DOHH2 (cell line): ENCODE measurements around the gene SP2.

Experiments
- H3F3A ChIP-seq: fragments of 200-600 bp; sonication (generic), shearing (Covaris generic); 2 replicates; pipeline ENCODE4 v1.6.0; 2016; ENCODE audit warnings: antibody characterized with exemption, mild to moderate bottlenecking; ENCODE audit not compliant: control insufficient read depth, insufficient read depth
- H3K27ac ChIP-seq: fragments of 200-600 bp; sonication (generic); 2 replicates; pipeline ENCODE4 v1.5.1; 2014; ENCODE audit warnings: low read depth, mild to moderate bottlenecking, low read length, moderate library complexity
- H3K27me3 ChIP-seq: fragments of 200-600 bp; sonication (generic); 2 replicates; pipeline ENCODE4 v1.6.1; 2014; ENCODE audit warnings: mild to moderate bottlenecking, low read length, mixed read lengths; ENCODE audit not compliant: control insufficient read depth
- H3K36me3 ChIP-seq: fragments of 200-600 bp; sonication (generic); 2 replicates; pipeline ENCODE4 v1.6.1; 2014; ENCODE audit warnings: mild to moderate bottlenecking, low read length, moderate library complexity, mixed read lengths; ENCODE audit not compliant: control insufficient read depth
- H3K4me1 ChIP-seq: fragments of 200-600 bp; sonication (generic); 2 replicates; pipeline ENCODE4 v1.6.1; 2014; ENCODE audit warnings: mild to moderate bottlenecking, low read length, mixed read lengths; ENCODE audit not compliant: control insufficient read depth
- H3K4me2 ChIP-seq: fragments of 200-600 bp; sonication (generic); 2 replicates; pipeline ENCODE4 v1.6.0; 2014; ENCODE audit warnings: mild to moderate bottlenecking, low read length, moderate library complexity
- H3K4me3 ChIP-seq: fragments of 200-600 bp; sonication (generic); 2 replicates; pipeline ENCODE4 v1.5.1; 2014; ENCODE audit warnings: mild to moderate bottlenecking, low read length, mixed read lengths
- H3K79me2 ChIP-seq: fragments of 200-600 bp; sonication (generic); 2 replicates; pipeline ENCODE4 v1.6.1; 2014; ENCODE audit warnings: mild to moderate bottlenecking, low read length, mixed read lengths; ENCODE audit not compliant: control insufficient read depth
- H3K9me2 ChIP-seq: fragments of 200-600 bp; sonication (generic); replicated peaks from 2 replicates; pipeline ENCODE4 v1.6.1; 2014; ENCODE audit warnings: mild to moderate bottlenecking, low read length, mixed read lengths; ENCODE audit not compliant: control insufficient read depth
- H3K9me3 ChIP-seq: fragments of 200-600 bp; sonication (generic); 2 replicates; pipeline ENCODE4 v1.6.1; 2014; ENCODE audit warnings: antibody characterized with exemption, low read length, mixed read lengths; ENCODE audit not compliant: control insufficient read depth, insufficient read depth
- H4K20me1 ChIP-seq: fragments of 200-600 bp; sonication (generic); 2 replicates; pipeline ENCODE4 v1.6.0; 2014; ENCODE audit warnings: low read depth, mild to moderate bottlenecking, antibody characterized with exemption, low read length, moderate library complexity; ENCODE audit not compliant: control insufficient read depth, insufficient read depth
- CTCF ChIP-seq: fragments of 200-600 bp; sonication (generic); IDR thresholded peaks from one replicate; pipeline ENCODE4 v1.5.1; 2014; ENCODE audit warnings: antibody characterized with exemption, mild to moderate bottlenecking, low read depth, low read length; ENCODE audit not compliant: poor library complexity, severe bottlenecking
- EZH2phosphoT487 ChIP-seq: fragments of 200-600 bp; sonication (generic); IDR thresholded peaks from 2 replicates; pipeline ENCODE4 v1.6.1; 2017; ENCODE audit warnings: borderline replicate concordance, mild to moderate bottlenecking, antibody characterized with exemption, low read length, moderate library complexity, mixed read lengths

Gene SP2

GRCh38 chr17:47907932-47908562, 12.0 kb downstream of the SP2 start:
- Histone ChIP-seq H3K79me2 (peaks cover 17% of the 10 kb centered on the region), H3K9me2 (no peaks in the 10 kb centered on the region), H3K36me3 (peaks cover 9% of the 10 kb centered on the region; the same call in 1 of the 2 replicates), H3K9me3 (no peaks in the 10 kb centered on the region), H3K4me2 (no peak overlapping the region), H3K4me3 (no peak overlapping the region), H3F3A (no peaks in the 10 kb centered on the region), H3K27me3 (no peaks in the 10 kb centered on the region), H4K20me1 (no peaks in the 10 kb centered on the region; the same call in 1 of the 2 replicates), H3K27ac (no peak overlapping the region), H3K4me1 (no peaks in the 10 kb centered on the region)
- TF ChIP-seq EZH2phosphoT487 (no peak), CTCF (no peak)

GRCh38 chr17:47913050-47913449, 17.0 kb downstream of the SP2 start:
- no peak overlapping the region for H3K4me3 ChIP-seq
- no peaks in the 10 kb centered on the region for H3K9me3 ChIP-seq
- TF ChIP-seq CTCF (no peak), EZH2phosphoT487 (no peak)
- H3K27me3 ChIP-seq, result no peaks in the 10 kb centered on the region
- no peaks in the 10 kb centered on the region for H3K4me1 ChIP-seq
- H3K27ac ChIP-seq, result no peak overlapping the region
- H3K9me2 ChIP-seq, result no peaks in the 10 kb centered on the region
- no peak overlapping the region for H3K4me2 ChIP-seq
- H3F3A ChIP-seq, result no peaks in the 10 kb centered on the region
- H3K79me2 ChIP-seq, result peaks cover 14% of the 10 kb centered on the region
- H3K36me3 ChIP-seq, result peaks cover 16% of the 10 kb centered on the region; the same call in 1 of the 2 replicates
- peaks cover 3% of the 10 kb centered on the region; the same call in 1 of the 2 replicates for H4K20me1 ChIP-seq

- H3K9me3 ChIP-seq, result no peaks in the 10 kb centered on the region
- H3K27ac ChIP-seq, result no peak overlapping the region
- H3K79me2 ChIP-seq, result peaks cover 6% of the 10 kb centered on the region; the same call in 1 of the 2 replicates
- no peak overlapping the region for H3K4me2 ChIP-seq
- H3K9me2 ChIP-seq, result no peaks in the 10 kb centered on the region
- peaks cover 3% of the 10 kb centered on the region; the same call in 1 of the 2 replicates for H4K20me1 ChIP-seq
- no peaks in the 10 kb centered on the region for H3K27me3 ChIP-seq
- no peak overlapping the region for H3K4me3 ChIP-seq
- H3K36me3 ChIP-seq, result peaks cover 16% of the 10 kb centered on the region; the same call in 1 of the 2 replicates
- TF ChIP-seq CTCF (no peak), EZH2phosphoT487 (no peak)
- H3K4me1 ChIP-seq, result no peaks in the 10 kb centered on the region
- peaks cover 3% of the 10 kb centered on the region; the same call in 1 of the 2 replicates for H3F3A ChIP-seq
These were observed 18.4 kb downstream of the SP2 start for GRCh38 chr17:47914306-47914948.
